Endothelial cell (in vitro differentiated cells): ENCODE results near the gene FAM131B. TPM values are rescaled to one million over a fixed set of nuclear protein-coding genes. Genes with fewer than 3 reads are reported as not detected.
"Not testable (repeated sequence)": the region's sequence is repeated elsewhere in the genome, so short reads cannot be mapped to it uniquely, and the experiment has no call there.

Experiments used
- DNase-seq: peaks from one replicate; pipeline ENCODE4 v3.0.0; 2021; ENCODE audit warnings: low spot score
- H3K27ac Mint-ChIP-seq: one replicate; pipeline ENCODE4 v1.8.0; 2021; ENCODE audit warnings: mixed read lengths, inconsistent platforms; ENCODE audit not compliant: unreplicated experiment
- H3K27me3 Mint-ChIP-seq: one replicate; pipeline ENCODE4 v1.8.0; 2021; ENCODE audit warnings: mild to moderate bottlenecking, moderate library complexity, mixed read lengths, inconsistent platforms; ENCODE audit not compliant: unreplicated experiment
- H3K36me3 Mint-ChIP-seq: one replicate; pipeline ENCODE4 v1.8.0; 2021; ENCODE audit warnings: mild to moderate bottlenecking, low read depth, mixed read lengths, inconsistent platforms; ENCODE audit not compliant: unreplicated experiment
- H3K4me1 Mint-ChIP-seq: one replicate; pipeline ENCODE4 v1.8.0; 2021; ENCODE audit warnings: mild to moderate bottlenecking, mixed read lengths, inconsistent platforms; ENCODE audit not compliant: unreplicated experiment
- H3K4me3 Mint-ChIP-seq: one replicate; pipeline ENCODE4 v1.8.0; 2021; ENCODE audit warnings: mild to moderate bottlenecking, mixed read lengths, inconsistent platforms; ENCODE audit not compliant: unreplicated experiment
- H3K9me3 Mint-ChIP-seq: one replicate; pipeline ENCODE4 v1.8.0; 2021; ENCODE audit warnings: mixed read lengths, inconsistent platforms; ENCODE audit not compliant: unreplicated experiment
- CTCF ChIP-seq: fragments of 200-600 bp; sonication (generic); IDR thresholded peaks from one replicate; pipeline ENCODE4 v1.5.0; 2021; ENCODE audit warnings: antibody characterized with exemption; ENCODE audit not compliant: unreplicated experiment
- total RNA-seq: library from RNA; stranded (reverse); fragmentation: NEBNext Ultra II Directional; extraction: Animal tissue kit (Norgen Biotek cat#: 25700); gene quantifications from one replicate; pipeline ENCODE4 v1.2.1, GENCODE V29; 2021; ENCODE audit not compliant: unreplicated experiment

The FAM131B gene
- total RNA-seq, 1 donor from 2014 or later = 1.0 TPM

- H3K36me3 Mint-ChIP-seq = peaks cover 20% of the 10 kb centered on the region
- no peak overlapping the region for H3K27ac Mint-ChIP-seq
- no peaks in the 10 kb centered on the region for H3K9me3 Mint-ChIP-seq
- no peak for TF ChIP-seq CTCF
- H3K27me3 Mint-ChIP-seq = peaks cover 19% of the 10 kb centered on the region
- peaks cover 35% of the 10 kb centered on the region for H3K4me1 Mint-ChIP-seq
- DNase-seq = no peak
- H3K4me3 Mint-ChIP-seq = peak overlapping the region; percentile 59
Observed at GRCh38 chr7:143394068-143394467, 31.6 kb upstream of the FAM131B start.

DNA sequence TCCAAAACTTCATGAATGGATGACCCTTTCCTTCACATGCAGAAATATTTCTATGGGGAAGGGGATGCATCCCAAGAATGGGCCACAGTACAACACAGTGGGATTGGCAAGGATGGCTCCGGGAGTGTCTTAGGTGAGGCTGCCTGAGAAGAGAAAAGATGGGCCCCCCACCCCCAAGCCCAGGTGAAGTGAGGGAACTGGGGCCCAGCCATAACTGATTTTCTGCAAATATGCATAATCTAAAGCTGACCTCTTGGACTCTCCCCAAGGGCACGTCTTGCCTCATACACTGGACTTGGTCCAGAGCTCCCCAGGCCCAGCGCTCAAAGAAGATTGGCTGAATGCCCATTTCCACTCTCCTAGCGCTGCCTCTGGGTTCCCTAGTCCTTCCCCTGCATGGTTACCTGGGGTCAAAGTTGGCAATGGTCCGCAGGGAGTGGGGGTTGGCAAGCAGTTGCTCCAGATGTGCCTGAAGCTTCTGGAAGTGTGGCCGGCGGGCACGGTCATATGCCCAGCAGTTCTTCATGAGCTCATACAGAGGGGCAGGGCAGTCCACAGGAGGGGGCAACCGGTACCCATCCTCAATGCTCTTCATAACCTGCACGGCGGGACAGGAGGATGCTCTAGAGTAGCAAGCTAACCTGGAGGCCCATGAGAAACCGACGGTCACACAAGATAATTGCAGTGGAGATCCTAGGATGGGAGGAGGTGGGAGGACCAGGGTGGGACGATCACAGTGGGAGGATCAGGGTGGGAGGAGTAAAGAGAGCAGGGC is 30.9 kb upstream of the FAM131B start:
- peak overlapping the region; percentile 59 for H3K4me3 Mint-ChIP-seq
- H3K36me3 Mint-ChIP-seq = peaks cover 21% of the 10 kb centered on the region
- H3K27ac Mint-ChIP-seq = no peak overlapping the region
- DNase-seq = no peak
- H3K9me3 Mint-ChIP-seq = no peaks in the 10 kb centered on the region
- peaks cover 19% of the 10 kb centered on the region for H3K27me3 Mint-ChIP-seq
- peaks cover 37% of the 10 kb centered on the region for H3K4me1 Mint-ChIP-seq
- TF ChIP-seq CTCF = no peak

DNA sequence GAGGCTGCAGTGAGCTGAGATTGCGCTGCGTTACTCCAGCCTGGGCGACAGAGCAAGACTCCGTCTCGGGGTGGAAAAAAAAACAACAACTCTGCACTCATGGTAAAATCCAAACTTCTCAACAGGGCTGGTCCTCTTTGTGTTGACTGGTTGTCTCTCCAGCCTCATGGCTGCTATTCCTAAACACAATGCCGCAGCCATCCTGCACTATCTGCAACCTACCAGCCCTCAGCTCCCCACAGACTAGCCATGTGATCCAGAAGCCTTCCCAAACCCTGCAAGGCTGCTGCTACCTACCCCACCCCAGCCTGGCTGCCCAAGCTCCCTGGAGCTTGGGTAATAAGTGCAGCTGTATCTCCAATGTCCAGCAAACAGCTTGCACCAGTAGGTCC is 30.4 kb upstream of the FAM131B start:
- H3K4me3 Mint-ChIP-seq = no peak overlapping the region
- no peak for DNase-seq
- peaks cover 37% of the 10 kb centered on the region for H3K4me1 Mint-ChIP-seq
- H3K36me3 Mint-ChIP-seq = peaks cover 21% of the 10 kb centered on the region
- no peak for TF ChIP-seq CTCF
- peaks cover 19% of the 10 kb centered on the region for H3K27me3 Mint-ChIP-seq
- H3K9me3 Mint-ChIP-seq = no peaks in the 10 kb centered on the region
- H3K27ac Mint-ChIP-seq = no peak overlapping the region

DNA sequence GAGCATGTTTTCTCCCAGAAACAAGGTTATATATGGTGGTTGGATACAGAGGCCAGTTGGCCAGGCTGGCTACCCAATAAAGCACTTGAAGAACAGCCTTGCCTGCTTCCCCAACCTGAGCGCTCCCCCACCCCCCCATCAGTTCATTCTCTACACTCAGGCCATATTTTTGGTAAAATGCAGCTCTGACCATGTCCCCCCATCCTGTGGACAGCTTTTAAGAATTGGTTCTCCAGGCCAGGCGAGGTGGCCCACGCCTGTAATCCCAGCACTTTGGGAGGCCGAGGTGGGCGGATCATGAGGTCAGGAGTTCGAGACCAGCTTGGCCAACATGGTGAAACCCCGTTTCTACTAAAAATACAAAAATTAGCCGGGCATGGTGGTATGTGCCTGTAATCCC is 29.9 kb upstream of the FAM131B start:
- not testable (repeated sequence) for DNase-seq, H3K4me3 Mint-ChIP-seq, H3K9me3 Mint-ChIP-seq
- H3K36me3 Mint-ChIP-seq = peaks cover 21% of the 10 kb centered on the region
- peak overlapping the region; percentile 71 for H3K27ac Mint-ChIP-seq
- H3K27me3 Mint-ChIP-seq = peaks cover 16% of the 10 kb centered on the region
- peaks cover 40% of the 10 kb centered on the region for H3K4me1 Mint-ChIP-seq

DNA sequence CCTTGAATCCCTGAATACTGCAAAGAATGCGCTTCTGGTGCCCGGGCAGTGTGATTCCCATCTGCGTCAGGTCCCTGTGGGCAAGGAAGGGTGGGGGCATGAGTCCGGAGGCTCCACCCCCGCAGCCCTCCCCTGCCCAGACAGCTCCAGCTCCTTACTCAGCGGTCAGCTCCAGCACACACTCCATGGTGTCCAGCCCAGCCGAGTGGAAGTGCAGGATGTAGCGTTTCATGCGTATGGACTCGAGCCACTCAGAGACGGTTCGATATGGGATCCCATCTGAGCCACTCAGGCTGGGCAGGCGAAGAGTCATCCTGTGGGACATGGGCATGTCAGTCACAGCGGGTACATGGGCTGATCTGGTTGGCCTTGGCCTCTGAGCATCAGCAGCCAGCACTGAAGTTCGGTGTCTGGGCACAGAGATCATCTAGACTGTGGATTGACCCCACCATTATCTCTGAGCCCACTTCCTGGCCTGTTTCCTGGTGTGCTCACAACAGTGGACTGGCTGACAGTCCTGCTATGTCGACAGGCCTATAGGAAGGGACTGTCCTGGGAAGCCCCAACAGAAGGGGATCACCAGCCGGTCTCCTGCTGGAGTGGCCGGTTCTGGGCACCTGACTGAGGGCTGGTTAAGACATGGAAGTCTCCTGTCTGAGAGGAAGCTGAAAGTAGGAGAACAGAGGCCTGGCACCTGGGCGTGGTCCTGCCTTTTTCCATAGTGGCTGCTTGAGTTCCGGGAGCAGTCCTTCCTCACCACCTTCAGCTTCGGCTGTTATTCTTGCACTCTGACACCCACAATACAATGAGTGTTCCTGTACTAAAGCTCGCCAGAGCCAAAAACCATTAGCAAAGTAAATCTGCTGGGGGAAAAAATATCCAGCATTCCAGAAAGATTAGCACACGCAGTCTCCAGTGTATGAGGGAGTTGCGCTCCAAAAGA is 29.2 kb upstream of the FAM131B start:
- Mint-ChIP-seq H3K4me1 (peaks cover 40% of the 10 kb centered on the region), H3K27me3 (peaks cover 14% of the 10 kb centered on the region), H3K27ac (peak overlapping the region; percentile 71), H3K9me3 (no peaks in the 10 kb centered on the region), H3K4me3 (peak overlapping the region; percentile 42), H3K36me3 (peaks cover 21% of the 10 kb centered on the region)
- TF ChIP-seq CTCF = no peak
- no peak for DNase-seq
